ENCODE measurements around the gene NSUN2.

Gene NSUN2

DNA sequence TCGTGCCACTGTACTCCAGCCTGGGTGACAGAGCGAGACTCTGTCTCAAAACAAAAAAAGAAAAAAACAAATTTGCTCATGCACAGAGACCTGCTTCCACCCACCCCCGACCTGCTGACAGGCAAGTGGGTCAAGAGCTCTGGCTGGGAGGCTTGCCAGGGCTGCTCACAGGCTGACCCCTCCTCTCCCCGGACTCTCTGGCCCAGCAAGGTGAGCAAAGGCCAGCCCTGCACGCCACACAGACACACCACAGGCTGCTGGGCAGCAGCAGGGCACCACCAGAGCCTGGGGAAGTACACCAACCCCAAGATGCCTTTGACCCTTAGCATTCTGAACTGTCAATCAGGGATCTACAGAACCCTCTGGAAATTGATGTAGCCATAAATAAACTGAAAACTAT is 29.2 kb downstream of the NSUN2 start:
- Histone ChIP-seq H3K18ac (ENCODE audit: low read length) (no peak overlapping the region), H3K79me1 (ENCODE audit: low read length) (no peaks in the 10 kb centered on the region), H2AK5ac (ENCODE audit: low read length) (no peak overlapping the region), H3K27me3 (ENCODE audit: insufficient read depth, low read length) (no peaks in the 10 kb centered on the region), H3K79me2 (ENCODE audit: control insufficient read depth, insufficient read depth, low read length, poor library complexity) (no peaks in the 10 kb centered on the region), H2BK120ac (ENCODE audit: insufficient read depth, low read length, poor library complexity) (no peak overlapping the region), H3K9ac (ENCODE audit: low read length) (no peak overlapping the region), H3K36me3 (ENCODE audit: control insufficient read depth in 1 of 2, insufficient read depth in 2 of 2, low read length in 2 of 2) (peaks cover 49 to 70% of the 10 kb centered on the region in 2 experiments), H3K14ac (ENCODE audit: low read length) (no peak overlapping the region), H2BK12ac (ENCODE audit: low read length) (no peak overlapping the region), H3K9me3 (ENCODE audit: insufficient read depth, low read depth, low read length) (peaks cover 4% of the 10 kb centered on the region), H3K4me2 (ENCODE audit: low read length) (no peak overlapping the region), H3K4me3 (ENCODE audit: low read depth, low read length) (no peak overlapping the region), H3K4ac (ENCODE audit: low read depth, low read length) (no peak overlapping the region), H3K4me1 (ENCODE audit: control insufficient read depth in 1 of 2, insufficient read depth in 2 of 2, low read length in 2 of 2) (no peaks in the 10 kb centered on the region), H3K23ac (ENCODE audit: low read length) (no peak overlapping the region), H4K91ac (ENCODE audit: low read depth, low read length) (no peak overlapping the region), H3K27ac (ENCODE audit: low read depth, low read length) (no peak overlapping the region), H4K12ac (ENCODE audit: low read depth, low read length) (no peak overlapping the region), H2AFZ (ENCODE audit: insufficient read depth, low read length, poor library complexity) (no peak overlapping the region), H2BK5ac (ENCODE audit: low read depth, low read length, poor library complexity) (no peak overlapping the region), H4K8ac (ENCODE audit: low read depth, low read length) (no peak overlapping the region)
- no peak for DNase-seq
- no CpG with 5 or more reads among the region's 5 CpGs for WGBS (ENCODE audit: extremely low coverage, insufficient coverage, insufficient read length)

DNA sequence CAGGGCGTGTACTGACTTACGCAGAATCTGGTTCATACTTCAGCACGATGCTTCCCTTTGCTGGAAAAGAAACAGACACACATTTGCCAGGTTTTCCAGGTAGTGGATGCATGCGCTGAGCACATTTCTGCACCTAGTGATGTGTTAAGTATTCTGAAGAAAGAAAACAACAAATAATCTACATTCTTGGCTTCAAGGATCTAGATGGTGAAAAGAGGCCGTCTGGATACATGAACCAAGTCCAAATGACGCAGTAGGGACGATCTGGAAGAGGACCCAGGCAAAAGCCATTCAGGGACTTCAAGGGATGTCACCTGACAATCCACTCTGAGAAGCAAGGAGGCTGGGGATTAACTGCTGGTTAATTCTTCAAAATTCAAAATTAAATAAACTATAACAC is 30.4 kb downstream of the NSUN2 start:
- no peak overlapping the region for H2AFZ ChIP-seq (ENCODE audit: insufficient read depth, low read length, poor library complexity)
- no peaks in the 10 kb centered on the region for H3K27me3 ChIP-seq (ENCODE audit: insufficient read depth, low read length)
- H3K27ac ChIP-seq (ENCODE audit: low read depth, low read length), result no peak overlapping the region
- no peak overlapping the region for H3K9ac ChIP-seq (ENCODE audit: low read length)
- no peak overlapping the region for H3K4me3 ChIP-seq (ENCODE audit: low read depth, low read length)
- no peak overlapping the region for H2AK5ac ChIP-seq (ENCODE audit: low read length)
- H3K36me3 ChIP-seq (ENCODE audit: control insufficient read depth in 1 of 2, insufficient read depth in 2 of 2, low read length in 2 of 2), result peaks cover 48 to 69% of the 10 kb centered on the region in 2 experiments
- no peak overlapping the region for H4K8ac ChIP-seq (ENCODE audit: low read depth, low read length)
- H3K4me2 ChIP-seq (ENCODE audit: low read length), result no peak overlapping the region
- no peak overlapping the region for H3K14ac ChIP-seq (ENCODE audit: low read length)
- H4K91ac ChIP-seq (ENCODE audit: low read depth, low read length), result no peak overlapping the region
- no CpG with 5 or more reads among the region's 7 CpGs for WGBS (ENCODE audit: extremely low coverage, insufficient coverage, insufficient read length)
- no peaks in the 10 kb centered on the region for H3K79me1 ChIP-seq (ENCODE audit: low read length)
- no peak overlapping the region for H3K4ac ChIP-seq (ENCODE audit: low read depth, low read length)
- no peak overlapping the region for H4K12ac ChIP-seq (ENCODE audit: low read depth, low read length)
- no peak overlapping the region for H2BK120ac ChIP-seq (ENCODE audit: insufficient read depth, low read length, poor library complexity)
- peaks cover 4% of the 10 kb centered on the region for H3K9me3 ChIP-seq (ENCODE audit: insufficient read depth, low read depth, low read length)
- no peaks in the 10 kb centered on the region for H3K4me1 ChIP-seq (ENCODE audit: control insufficient read depth in 1 of 2, insufficient read depth in 2 of 2, low read length in 2 of 2)
- H2BK12ac ChIP-seq (ENCODE audit: low read length), result no peak overlapping the region
- no peak overlapping the region for H3K23ac ChIP-seq (ENCODE audit: low read length)
- H2BK5ac ChIP-seq (ENCODE audit: low read depth, low read length, poor library complexity), result no peak overlapping the region
- H3K79me2 ChIP-seq (ENCODE audit: control insufficient read depth, insufficient read depth, low read length, poor library complexity), result no peaks in the 10 kb centered on the region
- no peak for DNase-seq
- no peak overlapping the region for H3K18ac ChIP-seq (ENCODE audit: low read length)

DNA sequence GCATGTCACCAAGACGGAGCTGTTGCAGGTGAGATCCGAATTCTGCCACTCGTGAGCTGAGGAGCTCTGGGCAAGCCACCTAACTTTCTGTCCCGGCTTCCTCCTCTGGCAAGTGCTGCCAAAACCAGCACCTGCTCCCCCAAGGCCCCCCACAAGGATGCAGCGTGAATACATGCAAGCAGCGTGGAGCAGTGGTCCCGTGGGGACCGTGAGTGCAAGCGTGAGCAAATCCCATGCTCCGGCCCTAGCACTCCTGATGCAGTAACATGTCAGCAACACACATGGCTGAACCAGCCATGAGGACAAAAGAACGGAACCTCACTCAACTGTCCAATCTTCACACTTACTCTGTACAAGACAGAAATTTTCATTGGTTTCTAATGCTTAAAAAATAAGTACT is 31.0 kb downstream of the NSUN2 start:
- Histone ChIP-seq H3K14ac (ENCODE audit: low read length) (no peak overlapping the region), H2BK5ac (ENCODE audit: low read depth, low read length, poor library complexity) (no peak overlapping the region), H3K4me1 (ENCODE audit: control insufficient read depth in 1 of 2, insufficient read depth in 2 of 2, low read length in 2 of 2) (no peaks in the 10 kb centered on the region), H2AK5ac (ENCODE audit: low read length) (no peak overlapping the region), H3K79me2 (ENCODE audit: control insufficient read depth, insufficient read depth, low read length, poor library complexity) (no peaks in the 10 kb centered on the region), H3K79me1 (ENCODE audit: low read length) (no peaks in the 10 kb centered on the region), H3K27me3 (ENCODE audit: insufficient read depth, low read length) (no peaks in the 10 kb centered on the region), H3K9me3 (ENCODE audit: insufficient read depth, low read depth, low read length) (peaks cover 4% of the 10 kb centered on the region), H4K12ac (ENCODE audit: low read depth, low read length) (no peak overlapping the region), H2BK12ac (ENCODE audit: low read length) (no peak overlapping the region), H2BK120ac (ENCODE audit: insufficient read depth, low read length, poor library complexity) (no peak overlapping the region), H3K9ac (ENCODE audit: low read length) (no peak overlapping the region), H3K4ac (ENCODE audit: low read depth, low read length) (no peak overlapping the region), H4K8ac (ENCODE audit: low read depth, low read length) (no peak overlapping the region), H3K4me2 (ENCODE audit: low read length) (no peak overlapping the region), H3K18ac (ENCODE audit: low read length) (no peak overlapping the region), H3K23ac (ENCODE audit: low read length) (no peak overlapping the region), H3K36me3 (ENCODE audit: control insufficient read depth in 1 of 2, insufficient read depth in 2 of 2, low read length in 2 of 2) (peaks cover 46 to 66% of the 10 kb centered on the region in 2 experiments), H4K91ac (ENCODE audit: low read depth, low read length) (no peak overlapping the region), H3K4me3 (ENCODE audit: low read depth, low read length) (no peak overlapping the region), H3K27ac (ENCODE audit: low read depth, low read length) (no peak overlapping the region), H2AFZ (ENCODE audit: insufficient read depth, low read length, poor library complexity) (no peak overlapping the region)
- no peak for DNase-seq
- no CpG with 5 or more reads among the region's 11 CpGs for WGBS (ENCODE audit: extremely low coverage, insufficient coverage, insufficient read length)

DNA sequence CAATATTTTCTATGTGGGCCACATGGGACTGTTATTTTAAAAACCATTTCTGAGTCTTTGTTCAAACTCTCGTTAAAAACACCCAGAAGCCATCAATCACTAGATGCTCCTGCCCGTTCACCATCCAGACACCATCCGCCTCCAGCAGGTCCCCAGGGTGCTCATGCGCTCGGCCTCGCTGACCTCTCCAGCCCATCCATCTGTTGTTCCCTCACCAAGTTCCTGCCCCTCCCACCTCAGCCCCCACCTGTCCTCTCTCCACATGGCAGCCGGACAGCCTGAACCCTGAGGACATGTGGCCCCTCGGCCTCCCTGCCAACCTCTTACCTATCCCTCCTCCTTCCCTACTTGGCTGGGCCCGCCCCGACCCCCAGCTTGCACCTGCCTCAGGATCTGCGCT is 31.6 kb downstream of the NSUN2 start:
- Histone ChIP-seq H3K79me1 (ENCODE audit: low read length) (no peaks in the 10 kb centered on the region), H3K9ac (ENCODE audit: low read length) (no peak overlapping the region), H3K18ac (ENCODE audit: low read length) (no peak overlapping the region), H3K14ac (ENCODE audit: low read length) (no peak overlapping the region), H2AK5ac (ENCODE audit: low read length) (no peak overlapping the region), H4K12ac (ENCODE audit: low read depth, low read length) (no peak overlapping the region), H2BK120ac (ENCODE audit: insufficient read depth, low read length, poor library complexity) (no peak overlapping the region), H2AFZ (ENCODE audit: insufficient read depth, low read length, poor library complexity) (no peak overlapping the region), H3K23ac (ENCODE audit: low read length) (no peak overlapping the region), H3K79me2 (ENCODE audit: control insufficient read depth, insufficient read depth, low read length, poor library complexity) (no peaks in the 10 kb centered on the region), H3K9me3 (ENCODE audit: insufficient read depth, low read depth, low read length) (peaks cover 4% of the 10 kb centered on the region), H3K27ac (ENCODE audit: low read depth, low read length) (no peak overlapping the region), H3K36me3 (ENCODE audit: control insufficient read depth in 1 of 2, insufficient read depth in 2 of 2, low read length in 2 of 2) (peaks cover 46 to 65% of the 10 kb centered on the region in 2 experiments), H3K4me2 (ENCODE audit: low read length) (no peak overlapping the region), H4K8ac (ENCODE audit: low read depth, low read length) (no peak overlapping the region), H3K27me3 (ENCODE audit: insufficient read depth, low read length) (no peaks in the 10 kb centered on the region), H3K4ac (ENCODE audit: low read depth, low read length) (no peak overlapping the region), H2BK12ac (ENCODE audit: low read length) (no peak overlapping the region), H4K91ac (ENCODE audit: low read depth, low read length) (no peak overlapping the region), H3K4me3 (ENCODE audit: low read depth, low read length) (no peak overlapping the region), H3K4me1 (ENCODE audit: control insufficient read depth in 1 of 2, insufficient read depth in 2 of 2, low read length in 2 of 2) (no peaks in the 10 kb centered on the region), H2BK5ac (ENCODE audit: low read depth, low read length, poor library complexity) (no peak overlapping the region)
- no peak for DNase-seq
- no CpG with 5 or more reads among the region's 11 CpGs for WGBS (ENCODE audit: extremely low coverage, insufficient coverage, insufficient read length)

All from trophoblast cell (in vitro differentiated cells and primary cell).